Caco-2 (cell line): Measurements from ENCODE around the gene BTNL9. TPM values are rescaled to one million over a fixed set of nuclear protein-coding genes. Genes with fewer than 3 reads are reported as not detected.

Experiments
- BruUV-seq: library from RNA; stranded (reverse); fragments of 400-500 nt; replicated peaks from 2 replicates; lab custom pipeline; 2021; lab: Mats Ljungman, UMichigan
- CTCF ChIA-PET: fragments of 300-600 bp; sonication (Branson Sonifier 250); formaldehyde crosslinking; loops from one replicate; lab custom pipeline; 2022; ENCODE audit warnings: antibody characterized with exemption; lab: Charles Lee
- POLR2A ChIA-PET: fragments of 300-600 bp; sonication (Branson Sonifier 250); formaldehyde crosslinking; loops from one replicate; lab custom pipeline; 2022; ENCODE audit warnings: antibody characterized with exemption; lab: Charles Lee
- DNase-seq, 2 experiments: peaks; one replicate each; pipeline versions ENCODE4 v3.0.0 to v3.0.0-alpha.2; 2020 to 2022
- H3K27me3 ChIP-seq: replicated peaks from 2 replicates; pipeline ENCODE4 v1.6.0; 2011; ENCODE audit warnings: low read length; ENCODE audit not compliant: control insufficient read depth, insufficient read depth
- H3K36me3 ChIP-seq: 2 replicates; pipeline ENCODE4 v1.5.1; 2011; ENCODE audit warnings: low read length; ENCODE audit not compliant: control insufficient read depth, insufficient read depth
- H3K4me1 ChIP-seq: fragments of 250-450 bp; sonication (Bioruptor Pico); 2 replicates; pipeline ENCODE4 v1.5.1; 2020; ENCODE audit warnings: mild to moderate bottlenecking
- H3K4me3 ChIP-seq: 2 replicates; pipeline ENCODE4 v1.5.1; 2011; ENCODE audit warnings: low read depth, mild to moderate bottlenecking, control low read depth, low read length
- H3K9me3 ChIP-seq: fragments of 250-450 bp; sonication (Bioruptor Pico); 2 replicates; pipeline ENCODE4 v1.5.1; 2020; ENCODE audit warnings: mild to moderate bottlenecking, moderate library complexity
- H3K27ac Mint-ChIP-seq: one replicate; pipeline ENCODE4 v1.8.0; 2022; ENCODE audit warnings: mixed read lengths; ENCODE audit not compliant: unreplicated experiment
- H3K27me3 Mint-ChIP-seq: one replicate; pipeline ENCODE4 v1.8.0; 2022; ENCODE audit warnings: mixed read lengths; ENCODE audit not compliant: insufficient read depth, unreplicated experiment
- H3K36me3 Mint-ChIP-seq: one replicate; pipeline ENCODE4 v1.8.0; 2022; ENCODE audit warnings: mild to moderate bottlenecking, mixed read lengths; ENCODE audit not compliant: insufficient read depth, unreplicated experiment
- H3K4me1 Mint-ChIP-seq: one replicate; pipeline ENCODE4 v1.8.0; 2022; ENCODE audit warnings: low read depth, mixed read lengths; ENCODE audit not compliant: unreplicated experiment
- H3K4me3 Mint-ChIP-seq: one replicate; pipeline ENCODE4 v1.8.0; 2022; ENCODE audit warnings: mild to moderate bottlenecking, moderate library complexity, mixed read lengths; ENCODE audit not compliant: unreplicated experiment
- H3K9me3 Mint-ChIP-seq: one replicate; pipeline ENCODE4 v1.8.0; 2022; ENCODE audit warnings: mixed read lengths; ENCODE audit not compliant: unreplicated experiment
- intact Hi-C: fragments of 100-400 bp; cut with micrococcal nuclease; formaldehyde crosslinking; loops from one replicate; pipeline ENCODE4 v1.10.0; 2022; ENCODE audit not compliant: unreplicated experiment
- total RNA-seq: library from RNA; stranded (reverse); gene quantifications from 2 replicates; pipeline ENCODE4 v1.2.3, GENCODE V29; 2022
- TF ChIP-seq, protein P1 (sequence below), 2 experiments: fragments of 200-600 bp in 1 of 2; IDR thresholded peaks; 1 replicate in 1 of 2; 2 replicates in 1 of 2; pipeline versions ENCODE4 v1.5.1 to v1.8.0; 2011 to 2022; ENCODE audit warnings: antibody characterized with exemption in 1 of 2, control low read depth in 1 of 2, inconsistent platforms in 1 of 2, low read depth in 1 of 2, low read length in 1 of 2, mild to moderate bottlenecking in 1 of 2, moderate library complexity in 1 of 2; ENCODE audit not compliant: insufficient read depth in 1 of 2, severe bottlenecking in 1 of 2, unreplicated experiment in 1 of 2

The BTNL9 gene
- total RNA-seq, 1 experiment from 2014 or later = 8.4 TPM

DNA sequence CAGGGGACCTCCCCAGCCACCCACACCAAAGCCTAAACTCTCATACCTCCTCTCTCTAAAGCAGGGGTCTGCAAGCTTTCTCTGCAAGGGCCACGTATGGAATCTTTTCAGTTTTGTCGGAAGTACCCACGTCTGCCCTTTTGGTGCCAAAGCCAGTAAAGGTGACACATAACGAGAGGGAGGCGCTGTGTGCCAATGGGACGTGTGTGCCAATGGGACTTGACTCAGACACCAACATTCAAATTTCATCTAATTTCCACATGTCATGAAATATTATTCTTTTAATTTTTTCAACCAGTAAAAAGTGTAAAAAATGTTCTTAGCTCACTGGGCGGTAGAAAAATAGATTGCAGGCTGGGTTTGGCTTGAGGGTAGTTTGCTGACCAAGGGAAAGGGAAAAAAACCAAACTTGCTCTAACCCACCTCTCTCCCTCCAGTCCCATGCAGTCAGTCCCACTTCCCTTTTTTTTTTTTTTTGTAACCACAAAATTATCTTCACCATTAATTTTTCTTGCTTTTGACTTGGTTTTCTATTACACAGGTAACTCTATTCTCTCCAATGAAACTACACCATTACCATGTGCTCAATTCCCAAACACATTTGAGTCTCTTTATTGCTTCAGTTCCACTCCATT, 65.4 kb downstream of the BTNL9 start:
- ChIA-PET CTCF (no interaction called here), POLR2A (no interaction called here)
- H3K4me3 ChIP-seq = no peak overlapping the region
- TF ChIP-seq, protein P1, sequence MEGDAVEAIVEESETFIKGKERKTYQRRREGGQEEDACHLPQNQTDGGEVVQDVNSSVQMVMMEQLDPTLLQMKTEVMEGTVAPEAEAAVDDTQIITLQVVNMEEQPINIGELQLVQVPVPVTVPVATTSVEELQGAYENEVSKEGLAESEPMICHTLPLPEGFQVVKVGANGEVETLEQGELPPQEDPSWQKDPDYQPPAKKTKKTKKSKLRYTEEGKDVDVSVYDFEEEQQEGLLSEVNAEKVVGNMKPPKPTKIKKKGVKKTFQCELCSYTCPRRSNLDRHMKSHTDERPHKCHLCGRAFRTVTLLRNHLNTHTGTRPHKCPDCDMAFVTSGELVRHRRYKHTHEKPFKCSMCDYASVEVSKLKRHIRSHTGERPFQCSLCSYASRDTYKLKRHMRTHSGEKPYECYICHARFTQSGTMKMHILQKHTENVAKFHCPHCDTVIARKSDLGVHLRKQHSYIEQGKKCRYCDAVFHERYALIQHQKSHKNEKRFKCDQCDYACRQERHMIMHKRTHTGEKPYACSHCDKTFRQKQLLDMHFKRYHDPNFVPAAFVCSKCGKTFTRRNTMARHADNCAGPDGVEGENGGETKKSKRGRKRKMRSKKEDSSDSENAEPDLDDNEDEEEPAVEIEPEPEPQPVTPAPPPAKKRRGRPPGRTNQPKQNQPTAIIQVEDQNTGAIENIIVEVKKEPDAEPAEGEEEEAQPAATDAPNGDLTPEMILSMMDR (IDR thresholded peaks at IDR 0.05; ENCODE audit: insufficient read depth in 1 of 2, low read depth in 1 of 2, low read length in 1 of 2, severe bottlenecking in 1 of 2, unreplicated experiment in 1 of 2) = no peak
- intact Hi-C loops = loop anchor here (5.0 kb wide), 1 partner anchor 238 kb away; no protein-coding TSS in a partner anchor
- H3K36me3 ChIP-seq = no peaks in the 10 kb centered on the region
- Mint-ChIP-seq H3K27me3 (peaks cover 6% of the 10 kb centered on the region), H3K36me3 (no peaks in the 10 kb centered on the region), H3K4me3 (no peak overlapping the region), H3K27ac (no peak overlapping the region), H3K9me3 (no peaks in the 10 kb centered on the region), H3K4me1 (peaks cover 6% of the 10 kb centered on the region)
- no peaks in the 10 kb centered on the region for H3K4me1 ChIP-seq
- no peaks in the 10 kb centered on the region; the same call in 1 of the 2 replicates for H3K27me3 ChIP-seq
- no peaks in the 10 kb centered on the region for H3K9me3 ChIP-seq
- BruUV-seq = no TSS peak
- DNase-seq = no peak

DNA sequence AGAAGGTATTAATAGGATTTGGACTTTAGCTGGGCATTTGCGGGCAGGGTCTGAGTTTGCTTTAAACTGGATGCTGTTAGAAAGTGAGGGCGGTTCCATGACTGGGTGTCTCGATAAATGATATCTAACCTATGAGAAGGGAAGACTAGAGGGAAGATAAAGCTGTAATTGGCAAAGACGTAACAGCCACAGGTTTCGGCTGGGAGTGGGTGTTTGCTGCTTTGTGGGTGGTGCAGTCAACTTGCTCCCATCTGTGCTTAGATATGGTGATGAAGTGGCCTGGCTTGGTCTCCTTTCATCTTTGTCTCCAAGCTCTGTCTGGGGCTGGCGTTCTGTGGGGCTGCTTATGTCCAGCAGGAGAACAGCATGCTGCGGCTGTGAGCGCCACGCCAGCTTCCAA, 67.6 kb downstream of the BTNL9 start:
- Mint-ChIP-seq H3K4me1 (peaks cover 6% of the 10 kb centered on the region), H3K36me3 (no peaks in the 10 kb centered on the region), H3K4me3 (no peak overlapping the region), H3K9me3 (no peaks in the 10 kb centered on the region), H3K27me3 (peaks cover 6% of the 10 kb centered on the region), H3K27ac (no peak overlapping the region)
- CTCF ChIA-PET = no interaction called here
- no peaks in the 10 kb centered on the region for H3K4me1 ChIP-seq
- H3K9me3 ChIP-seq = no peaks in the 10 kb centered on the region
- POLR2A ChIA-PET = no interaction called here
- H3K27me3 ChIP-seq = no peaks in the 10 kb centered on the region; the same call in 1 of the 2 replicates
- TF ChIP-seq, protein P1 (IDR thresholded peaks at IDR 0.05; ENCODE audit: insufficient read depth in 1 of 2, low read depth in 1 of 2, low read length in 1 of 2, severe bottlenecking in 1 of 2, unreplicated experiment in 1 of 2) = no peak
- no peak overlapping the region for H3K4me3 ChIP-seq
- H3K36me3 ChIP-seq = no peaks in the 10 kb centered on the region
- intact Hi-C loops = loop anchor here (5.0 kb wide), 1 partner anchor 240 kb away; no protein-coding TSS in a partner anchor
- no TSS peak for BruUV-seq
- DNase-seq = no peak

DNA sequence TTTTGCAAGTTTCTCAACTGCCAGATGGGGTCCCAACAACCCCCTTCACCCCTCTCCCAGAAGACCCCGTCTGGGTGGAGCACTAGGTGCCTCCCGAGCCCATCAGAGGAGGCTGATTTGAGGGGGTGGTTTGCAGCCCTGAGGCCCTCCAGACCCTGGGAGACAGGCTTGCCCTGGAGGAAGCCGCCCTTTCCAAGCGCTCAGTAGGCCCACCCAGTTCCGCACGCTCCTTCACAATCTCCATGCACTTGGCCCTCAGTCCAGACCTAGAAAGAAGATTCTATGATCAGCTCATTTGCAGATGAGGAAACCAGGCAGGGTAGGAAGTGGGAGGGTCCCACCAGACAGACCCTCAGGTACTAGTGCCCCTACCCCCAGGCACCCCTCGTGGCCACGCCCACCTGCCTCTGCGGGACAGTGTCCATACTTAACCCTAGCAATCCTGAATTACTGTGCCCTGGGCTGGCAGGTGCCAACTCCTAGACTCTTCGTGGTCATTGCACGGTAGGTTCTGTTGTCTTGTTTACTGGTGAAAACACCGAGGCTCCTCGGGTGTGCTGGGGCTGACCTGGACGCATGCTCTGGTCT, 68.6 kb downstream of the BTNL9 start:
- Histone ChIP-seq H3K36me3 (no peaks in the 10 kb centered on the region), H3K4me1 (no peaks in the 10 kb centered on the region), H3K9me3 (no peaks in the 10 kb centered on the region), H3K27me3 (no peaks in the 10 kb centered on the region; the same call in 1 of the 2 replicates), H3K4me3 (no peak overlapping the region)
- Mint-ChIP-seq H3K9me3 (no peaks in the 10 kb centered on the region), H3K36me3 (no peaks in the 10 kb centered on the region), H3K27ac (no peak overlapping the region), H3K27me3 (peaks cover 6% of the 10 kb centered on the region), H3K4me3 (no peak overlapping the region), H3K4me1 (peaks cover 6% of the 10 kb centered on the region)
- DNase-seq = no peak
- TF ChIP-seq, protein P1 (IDR thresholded peaks at IDR 0.05; ENCODE audit: insufficient read depth in 1 of 2, low read depth in 1 of 2, low read length in 1 of 2, severe bottlenecking in 1 of 2, unreplicated experiment in 1 of 2) = no peak
- POLR2A ChIA-PET = no interaction called here
- CTCF ChIA-PET = no interaction called here
- BruUV-seq = no TSS peak
- intact Hi-C loops = loop anchor here (5.0 kb wide), 1 partner anchor 241 kb away; no protein-coding TSS in a partner anchor
